WTC11 (cell line): ENCODE measurements around the gene CLGN. TPM values are rescaled to one million over a fixed set of nuclear protein-coding genes. Genes with fewer than 3 reads are reported as not detected.

Experiments used
- ATAC-seq: fragments of 200-7000 bp; cut with Tn5 transposase; 2 replicates; pipeline ENCODE4 v1.10.0; 2021; ENCODE audit warnings: mild to moderate bottlenecking, moderate library complexity
- CTCF ChIA-PET: fragments of 300-600 bp; sonication (Branson Sonifier 250); formaldehyde crosslinking; loops from one replicate; lab custom pipeline; 2021; ENCODE audit warnings: antibody characterized with exemption; lab: Charles Lee
- POLR2A ChIA-PET: fragments of 350-600 bp; sonication (Branson Sonifier 250); formaldehyde crosslinking; loops from one replicate; lab custom pipeline; 2021; ENCODE audit warnings: antibody characterized with exemption; lab: Charles Lee
- DNase-seq: peaks from one replicate; pipeline ENCODE4 v3.0.0; 2021; ENCODE audit warnings: low spot score
- H3K27ac Mint-ChIP-seq: 2 replicates; pipeline ENCODE4 v1.8.0; 2021; ENCODE audit warnings: mixed read lengths
- H3K27me3 Mint-ChIP-seq: 2 replicates; pipeline ENCODE4 v1.8.0; 2021; ENCODE audit warnings: low read depth, mild to moderate bottlenecking, moderate library complexity, mixed read lengths
- H3K36me3 Mint-ChIP-seq: 2 replicates; pipeline ENCODE4 v1.8.0; 2021; ENCODE audit warnings: mixed read lengths
- H3K4me1 Mint-ChIP-seq: 2 replicates; pipeline ENCODE4 v1.8.0; 2022; ENCODE audit warnings: mixed read lengths
- H3K4me3 Mint-ChIP-seq: 2 replicates; pipeline ENCODE4 v1.8.0; 2021; ENCODE audit warnings: mild to moderate bottlenecking, moderate library complexity, mixed read lengths
- H3K9me3 Mint-ChIP-seq: 2 replicates; pipeline ENCODE4 v1.8.0; 2021; ENCODE audit warnings: mixed read lengths
- AFF4 ChIP-seq: sonication (generic); formaldehyde crosslinking; IDR thresholded peaks from 2 replicates; pipeline ENCODE4 v1.8.1; 2023; ENCODE audit warnings: mild to moderate bottlenecking, missing genetic modification reagents, borderline replicate concordance
- AR ChIP-seq: fragments of 250-450 bp; sonication (Bioruptor Pico); IDR thresholded peaks from 2 replicates; pipeline ENCODE4 v1.9.0; 2021; ENCODE audit warnings: mild to moderate bottlenecking
- ATF1 ChIP-seq: sonication (generic); formaldehyde crosslinking; IDR thresholded peaks from 2 replicates; pipeline ENCODE4 v1.8.1; 2023; ENCODE audit warnings: mild to moderate bottlenecking, moderate library complexity, missing genetic modification reagents
- ELF4 ChIP-seq: sonication (generic); formaldehyde crosslinking; IDR thresholded peaks from 2 replicates; pipeline ENCODE4 v1.8.1; 2022; ENCODE audit warnings: low read depth, mild to moderate bottlenecking, moderate library complexity, missing genetic modification reagents
- EMX1 ChIP-seq: fragments of 250-450 bp; sonication (Bioruptor Pico); IDR thresholded peaks from 2 replicates; pipeline ENCODE4 v1.8.0; 2021; ENCODE audit warnings: mild to moderate bottlenecking
- FOXJ3 ChIP-seq: sonication (generic); formaldehyde crosslinking; IDR thresholded peaks from 2 replicates; pipeline ENCODE4 v1.9.0; 2021; ENCODE audit warnings: missing genetic modification reagents, mild to moderate bottlenecking, borderline replicate concordance
- GABPB1 ChIP-seq: sonication (generic); formaldehyde crosslinking; IDR thresholded peaks from 2 replicates; pipeline ENCODE4 v1.8.1; 2023; ENCODE audit warnings: mild to moderate bottlenecking, missing genetic modification reagents
- GRHL2 ChIP-seq: fragments of 250-450 bp; sonication (Bioruptor Pico); IDR thresholded peaks from 2 replicates; pipeline ENCODE4 v1.8.0; 2022; ENCODE audit warnings: mild to moderate bottlenecking, moderate library complexity; ENCODE audit not compliant: insufficient replicate concordance, severe bottlenecking
- NFYB ChIP-seq: sonication (generic); formaldehyde crosslinking; conservative IDR thresholded peaks from 2 replicates; pipeline ENCODE4 v1.8.0; 2022; ENCODE audit warnings: low read depth, missing genetic modification reagents
- RELA ChIP-seq: sonication (generic); formaldehyde crosslinking; IDR thresholded peaks from 2 replicates; pipeline ENCODE4 v1.8.1; 2022; ENCODE audit warnings: missing genetic modification reagents, mild to moderate bottlenecking, borderline replicate concordance
- SMAD3 ChIP-seq: sonication (generic); formaldehyde crosslinking; IDR thresholded peaks from 2 replicates; pipeline ENCODE4 v1.8.0; 2022; ENCODE audit warnings: missing genetic modification reagents, mild to moderate bottlenecking, borderline replicate concordance
- SP1 ChIP-seq: sonication (generic); formaldehyde crosslinking; conservative IDR thresholded peaks from 2 replicates; pipeline ENCODE4 v1.8.1; 2022; ENCODE audit warnings: missing genetic modification reagents
- ZNF219 ChIP-seq: sonication (generic); formaldehyde crosslinking; IDR thresholded peaks from 2 replicates; pipeline ENCODE4 v1.8.0; 2023; ENCODE audit warnings: missing genetic modification reagents, mild to moderate bottlenecking, borderline replicate concordance
- ZNF263 ChIP-seq: sonication (generic); formaldehyde crosslinking; IDR thresholded peaks from 2 replicates; pipeline ENCODE4 v1.8.1; 2022; ENCODE audit warnings: low read depth, mild to moderate bottlenecking, moderate library complexity, missing genetic modification reagents
- ZNF396 ChIP-seq: fragments of 250-450 bp; sonication (Bioruptor Pico); IDR thresholded peaks from 2 replicates; pipeline ENCODE4 v1.8.0; 2021; ENCODE audit warnings: mild to moderate bottlenecking, moderate library complexity, borderline replicate concordance
- total RNA-seq: library from RNA; stranded (reverse); gene quantifications from 3 replicates; pipeline ENCODE4 v1.2.3, GENCODE V29; 2021
- TF ChIP-seq, protein P1 (sequence below): sonication (generic); formaldehyde crosslinking; conservative IDR thresholded peaks from 2 replicates; pipeline ENCODE4 v1.8.1; 2022; ENCODE audit warnings: mild to moderate bottlenecking, missing genetic modification reagents
- TF ChIP-seq, protein P2 (sequence below): fragments of 250-450 bp; sonication (Bioruptor Pico); IDR thresholded peaks from 2 replicates; pipeline ENCODE4 v1.9.0; 2021; ENCODE audit warnings: moderate library complexity, mild to moderate bottlenecking, inconsistent platforms, borderline replicate concordance
- TF ChIP-seq, protein P3 (sequence below): sonication (generic); formaldehyde crosslinking; IDR thresholded peaks from 2 replicates; pipeline ENCODE4 v1.8.0; 2022; ENCODE audit warnings: mild to moderate bottlenecking, missing genetic modification reagents
- TF ChIP-seq, protein P4 (sequence below): sonication (generic); formaldehyde crosslinking; IDR thresholded peaks from 2 replicates; pipeline ENCODE4 v1.8.1; 2023; ENCODE audit warnings: mild to moderate bottlenecking, missing genetic modification reagents, moderate library complexity
- TF ChIP-seq, protein P5 (sequence below): sonication (generic); formaldehyde crosslinking; IDR thresholded peaks from 2 replicates; pipeline ENCODE4 v1.8.1; 2022; ENCODE audit warnings: mild to moderate bottlenecking, missing genetic modification reagents, moderate library complexity, borderline replicate concordance
- TF ChIP-seq, protein P6 (sequence below): sonication (generic); formaldehyde crosslinking; IDR thresholded peaks from 2 replicates; pipeline ENCODE4 v1.8.0; 2023; ENCODE audit warnings: missing genetic modification reagents

Gene CLGN
- total RNA-seq, 1 experiment from 2014 or later, result 2.3 TPM

DNA sequence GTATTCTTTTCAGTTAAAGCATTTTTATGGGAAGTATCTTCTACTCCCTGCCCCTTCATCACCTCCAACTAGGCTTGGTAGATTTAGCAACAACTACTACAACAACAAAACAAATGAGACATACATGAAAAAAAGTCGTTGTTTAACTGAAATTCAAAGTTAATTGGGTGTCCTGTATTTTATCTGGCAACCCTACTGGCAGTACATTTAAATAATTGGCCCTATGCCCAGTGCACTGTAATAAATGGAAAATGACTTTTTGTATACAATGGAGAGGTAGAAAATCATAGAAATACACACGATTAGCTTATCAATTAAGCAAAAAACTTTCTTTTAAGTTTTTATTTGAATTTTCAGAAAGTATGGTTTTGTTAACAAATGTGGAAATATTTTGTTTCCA, 21.4 kb upstream of the CLGN start:
- Mint-ChIP-seq H3K27me3 (no peaks in the 10 kb centered on the region), H3K9me3 (0 out of 2 replicates have a peak, but pooled peaks cover 3% of the 10 kb centered on the region), H3K4me3 (no peak overlapping the region), H3K4me1 (no peaks in the 10 kb centered on the region), H3K36me3 (no peaks in the 10 kb centered on the region), H3K27ac (no peak overlapping the region)
- POLR2A ChIA-PET, result no interaction called here
- CTCF ChIA-PET, result no interaction called here
- TF ChIP-seq AR (no peak), SP1 (CRISPR knock-in tag) (no peak), GRHL2 (no peak), ELF4 (no peak), GABPB1 (CRISPR knock-in tag) (no peak), ZNF219 (CRISPR knock-in tag) (no peak), FOXJ3 (CRISPR knock-in tag) (no peak), AFF4 (CRISPR knock-in tag) (no peak), RELA (no peak), EMX1 (CRISPR knock-in tag) (no peak)
- TF ChIP-seq, protein P1, sequence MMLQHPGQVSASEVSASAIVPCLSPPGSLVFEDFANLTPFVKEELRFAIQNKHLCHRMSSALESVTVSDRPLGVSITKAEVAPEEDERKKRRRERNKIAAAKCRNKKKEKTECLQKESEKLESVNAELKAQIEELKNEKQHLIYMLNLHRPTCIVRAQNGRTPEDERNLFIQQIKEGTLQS (CRISPR knock-in tag), result no peak
- TF ChIP-seq, protein P2, sequence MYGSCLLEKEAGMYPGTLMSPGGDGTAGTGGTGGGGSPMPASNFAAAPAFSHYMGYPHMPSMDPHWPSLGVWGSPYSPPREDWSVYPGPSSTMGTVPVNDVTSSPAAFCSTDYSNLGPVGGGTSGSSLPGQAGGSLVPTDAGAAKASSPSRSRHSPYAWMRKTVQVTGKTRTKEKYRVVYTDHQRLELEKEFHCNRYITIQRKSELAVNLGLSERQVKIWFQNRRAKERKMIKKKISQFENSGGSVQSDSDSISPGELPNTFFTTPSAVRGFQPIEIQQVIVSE, result no peak
- ATAC-seq (no peak), DNase-seq (no peak)

DNA sequence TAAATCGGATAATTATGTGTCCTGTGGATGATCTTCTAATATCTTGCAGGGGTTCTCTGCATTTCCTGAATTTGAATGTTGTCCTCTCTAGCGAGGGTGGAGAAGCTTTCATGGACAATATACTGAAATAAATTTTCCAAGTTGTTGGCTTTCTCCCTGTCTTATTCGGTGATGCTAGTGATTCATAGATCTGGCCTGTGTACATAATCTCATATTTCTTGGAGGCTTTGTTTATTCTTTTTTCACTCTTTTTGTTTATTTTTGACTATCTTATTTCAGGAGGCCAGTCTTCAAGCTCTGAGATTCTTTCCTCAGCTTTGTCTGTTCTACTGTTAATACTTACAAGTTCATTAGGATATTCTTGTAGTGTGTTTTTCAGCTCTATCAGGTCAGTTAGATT, 20.7 kb upstream of the CLGN start:
- H3K27me3 Mint-ChIP-seq, result no peaks in the 10 kb centered on the region
- H3K27ac Mint-ChIP-seq, result no peak overlapping the region
- no peak overlapping the region for H3K4me3 Mint-ChIP-seq
- ATAC-seq, result no peak
- ChIA-PET CTCF (interaction anchor here (2.7 kb wide), 1 partner anchor 88 kb away, joined by 16 read pairs; no protein-coding TSS in a partner anchor), POLR2A (no interaction called here)
- 0 out of 2 replicates have a peak, but pooled peaks cover 3% of the 10 kb centered on the region for H3K9me3 Mint-ChIP-seq
- H3K4me1 Mint-ChIP-seq, result no peaks in the 10 kb centered on the region
- DNase-seq, result no peak
- H3K36me3 Mint-ChIP-seq, result no peaks in the 10 kb centered on the region
- TF ChIP-seq, protein P3, sequence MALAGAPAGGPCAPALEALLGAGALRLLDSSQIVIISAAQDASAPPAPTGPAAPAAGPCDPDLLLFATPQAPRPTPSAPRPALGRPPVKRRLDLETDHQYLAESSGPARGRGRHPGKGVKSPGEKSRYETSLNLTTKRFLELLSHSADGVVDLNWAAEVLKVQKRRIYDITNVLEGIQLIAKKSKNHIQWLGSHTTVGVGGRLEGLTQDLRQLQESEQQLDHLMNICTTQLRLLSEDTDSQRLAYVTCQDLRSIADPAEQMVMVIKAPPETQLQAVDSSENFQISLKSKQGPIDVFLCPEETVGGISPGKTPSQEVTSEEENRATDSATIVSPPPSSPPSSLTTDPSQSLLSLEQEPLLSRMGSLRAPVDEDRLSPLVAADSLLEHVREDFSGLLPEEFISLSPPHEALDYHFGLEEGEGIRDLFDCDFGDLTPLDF, result no peak
- no peak for TF ChIP-seq ELF4
- TF ChIP-seq NFYB, result no peak
- no peak for TF ChIP-seq AR
- TF ChIP-seq, protein P4, sequence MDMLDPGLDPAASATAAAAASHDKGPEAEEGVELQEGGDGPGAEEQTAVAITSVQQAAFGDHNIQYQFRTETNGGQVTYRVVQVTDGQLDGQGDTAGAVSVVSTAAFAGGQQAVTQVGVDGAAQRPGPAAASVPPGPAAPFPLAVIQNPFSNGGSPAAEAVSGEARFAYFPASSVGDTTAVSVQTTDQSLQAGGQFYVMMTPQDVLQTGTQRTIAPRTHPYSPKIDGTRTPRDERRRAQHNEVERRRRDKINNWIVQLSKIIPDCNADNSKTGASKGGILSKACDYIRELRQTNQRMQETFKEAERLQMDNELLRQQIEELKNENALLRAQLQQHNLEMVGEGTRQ (CRISPR knock-in tag), result no peak
- TF ChIP-seq, protein P5, sequence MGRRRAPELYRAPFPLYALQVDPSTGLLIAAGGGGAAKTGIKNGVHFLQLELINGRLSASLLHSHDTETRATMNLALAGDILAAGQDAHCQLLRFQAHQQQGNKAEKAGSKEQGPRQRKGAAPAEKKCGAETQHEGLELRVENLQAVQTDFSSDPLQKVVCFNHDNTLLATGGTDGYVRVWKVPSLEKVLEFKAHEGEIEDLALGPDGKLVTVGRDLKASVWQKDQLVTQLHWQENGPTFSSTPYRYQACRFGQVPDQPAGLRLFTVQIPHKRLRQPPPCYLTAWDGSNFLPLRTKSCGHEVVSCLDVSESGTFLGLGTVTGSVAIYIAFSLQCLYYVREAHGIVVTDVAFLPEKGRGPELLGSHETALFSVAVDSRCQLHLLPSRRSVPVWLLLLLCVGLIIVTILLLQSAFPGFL (CRISPR knock-in tag), result no peak
- no peak for TF ChIP-seq ATF1 (CRISPR knock-in tag)
- TF ChIP-seq ZNF396 (CRISPR knock-in tag), result no peak
- no peak for TF ChIP-seq SMAD3
- TF ChIP-seq, protein P6, sequence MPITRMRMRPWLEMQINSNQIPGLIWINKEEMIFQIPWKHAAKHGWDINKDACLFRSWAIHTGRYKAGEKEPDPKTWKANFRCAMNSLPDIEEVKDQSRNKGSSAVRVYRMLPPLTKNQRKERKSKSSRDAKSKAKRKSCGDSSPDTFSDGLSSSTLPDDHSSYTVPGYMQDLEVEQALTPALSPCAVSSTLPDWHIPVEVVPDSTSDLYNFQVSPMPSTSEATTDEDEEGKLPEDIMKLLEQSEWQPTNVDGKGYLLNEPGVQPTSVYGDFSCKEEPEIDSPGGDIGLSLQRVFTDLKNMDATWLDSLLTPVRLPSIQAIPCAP (CRISPR knock-in tag), result no peak
- TF ChIP-seq ZNF263 (CRISPR knock-in tag), result no peak
